PC-3 (cell line): Measurements from ENCODE around the gene EFEMP1. TPM values are rescaled to one million over a fixed set of nuclear protein-coding genes. Genes with fewer than 3 reads are reported as not detected.
A peak's percentile ranks its signal among the peaks of the same experiment; 100 is the strongest.

Source experiments
- ATAC-seq: fragments of 200-7000 bp; cut with Tn5 transposase; 2 replicates; pipeline ENCODE4 v1.9.1; 2020; ENCODE audit warnings: mild to moderate bottlenecking, moderate library complexity
- Bru-seq: library from RNA; stranded (reverse); fragments of 400-500 nt; gene quantifications from one replicate; lab custom pipeline; 2021; lab: Mats Ljungman, UMichigan
- BruChase-seq, 2 experiments: library from RNA; stranded (reverse); fragments of 400-500 nt; gene quantifications; one replicate each; lab custom pipeline; 2021; lab: Mats Ljungman, UMichigan
- BruUV-seq: library from RNA; stranded (reverse); fragments of 400-500 nt; replicated peaks from 2 replicates; lab custom pipeline; 2021; lab: Mats Ljungman, UMichigan
- CTCF ChIA-PET: fragments of 300-600 bp; sonication (Branson Sonifier 250); formaldehyde crosslinking; loops from one replicate; lab custom pipeline; 2022; ENCODE audit warnings: antibody characterized with exemption; lab: Charles Lee
- POLR2A ChIA-PET: fragments of 300-600 bp; sonication (Branson Sonifier 250); formaldehyde crosslinking; loops from one replicate; lab custom pipeline; 2022; ENCODE audit warnings: antibody characterized with exemption; ENCODE audit not compliant: unreplicated experiment; lab: Charles Lee
- DNase-seq: peaks from one replicate; pipeline ENCODE4 v3.0.0-alpha.2; 2015
- H2AFZ ChIP-seq: fragments of 300-600 bp; sonication (generic); 2 replicates; pipeline ENCODE4 v1.6.0; 2016; ENCODE audit warnings: antibody characterized with exemption, low read length
- H3F3A ChIP-seq: fragments of 300-600 bp; sonication (generic); one replicate; pipeline ENCODE4 v1.6.0; 2017; ENCODE audit warnings: antibody characterized with exemption, low read length, control low read depth, mild to moderate bottlenecking; ENCODE audit not compliant: unreplicated experiment
- H3K27ac ChIP-seq: fragments of 300-600 bp; sonication (generic); 2 replicates; pipeline ENCODE4 v1.5.1; 2016; ENCODE audit warnings: mild to moderate bottlenecking, low read length
- H3K27me3 ChIP-seq: fragments of 300-600 bp; sonication (generic); 2 replicates; pipeline ENCODE4 v1.6.1; 2016; ENCODE audit warnings: low read length, mixed read lengths
- H3K36me3 ChIP-seq: fragments of 300-600 bp; sonication (generic); 2 replicates; pipeline ENCODE4 v1.6.1; 2016; ENCODE audit warnings: low read depth, mixed run types, low read length, mixed read lengths
- H3K4me1 ChIP-seq: fragments of 300-600 bp; sonication (generic); 2 replicates; pipeline ENCODE4 v1.5.1; 2016; ENCODE audit warnings: low read length; ENCODE audit not compliant: insufficient read depth
- H3K4me2 ChIP-seq: fragments of 300-600 bp; sonication (generic); 2 replicates; pipeline ENCODE4 v1.6.0; 2016; ENCODE audit warnings: low read length
- H3K4me3 ChIP-seq: fragments of 300-600 bp; sonication (generic); 2 replicates; pipeline ENCODE4 v1.5.1; 2016; ENCODE audit warnings: mild to moderate bottlenecking, low read length, mixed read lengths
- H3K79me2 ChIP-seq: fragments of 300-600 bp; sonication (generic); 2 replicates; pipeline ENCODE4 v1.6.1; 2017; ENCODE audit warnings: low read length, mixed read lengths
- H3K9ac ChIP-seq: fragments of 300-600 bp; sonication (generic); 2 replicates; pipeline ENCODE4 v1.6.0; 2016; ENCODE audit warnings: mild to moderate bottlenecking, low read length
- H3K9me2 ChIP-seq: fragments of 300-600 bp; sonication (generic); replicated peaks from 2 replicates; pipeline ENCODE4 v1.6.1; 2016; ENCODE audit warnings: mixed run types, low read length, mixed read lengths
- H3K9me3 ChIP-seq: fragments of 300-600 bp; sonication (generic); 2 replicates; pipeline ENCODE4 v1.6.1; 2016; ENCODE audit warnings: low read length, mixed read lengths
- H4K20me1 ChIP-seq: fragments of 300-600 bp; sonication (generic); 2 replicates; pipeline ENCODE4 v1.6.1; 2016; ENCODE audit warnings: low read length, mixed read lengths
- EZH2 ChIP-seq: fragments of 300-600 bp; sonication (generic); IDR thresholded peaks from one replicate; pipeline ENCODE4 v1.6.1; 2017; ENCODE audit warnings: antibody characterized with exemption, mild to moderate bottlenecking, low read length; ENCODE audit not compliant: unreplicated experiment
- EZH2phosphoT487 ChIP-seq: fragments of 300-600 bp; sonication (generic); IDR thresholded peaks from 2 replicates; pipeline ENCODE4 v1.6.1; 2018; ENCODE audit warnings: mild to moderate bottlenecking, antibody characterized with exemption, low read length, borderline replicate concordance
- intact Hi-C: fragments of 100-400 bp; cut with micrococcal nuclease; formaldehyde crosslinking; loops from 2 replicates; pipeline ENCODE4 v1.9.0; 2023
- long read RNA-seq: library from polyadenylated mRNA; unstranded; transcript quantifications from one replicate; pipeline ENCODE4 v2.0.0, GENCODE V29; 2021; ENCODE audit not compliant: unreplicated experiment
- total RNA-seq: library from RNA; depleted of rRNA; stranded (reverse); fragments of >200 nt; gene quantifications from 2 replicates; pipeline ENCODE4 v1.2.3, GENCODE V29; 2014; rRNA removed
- TF ChIP-seq, protein P1 (sequence below): fragments of 300-600 bp; sonication (generic); conservative IDR thresholded peaks from 2 replicates; pipeline ENCODE4 v1.5.1; 2017; ENCODE audit warnings: antibody characterized with exemption, low read depth, mild to moderate bottlenecking, low read length

EFEMP1 gene, protein sequence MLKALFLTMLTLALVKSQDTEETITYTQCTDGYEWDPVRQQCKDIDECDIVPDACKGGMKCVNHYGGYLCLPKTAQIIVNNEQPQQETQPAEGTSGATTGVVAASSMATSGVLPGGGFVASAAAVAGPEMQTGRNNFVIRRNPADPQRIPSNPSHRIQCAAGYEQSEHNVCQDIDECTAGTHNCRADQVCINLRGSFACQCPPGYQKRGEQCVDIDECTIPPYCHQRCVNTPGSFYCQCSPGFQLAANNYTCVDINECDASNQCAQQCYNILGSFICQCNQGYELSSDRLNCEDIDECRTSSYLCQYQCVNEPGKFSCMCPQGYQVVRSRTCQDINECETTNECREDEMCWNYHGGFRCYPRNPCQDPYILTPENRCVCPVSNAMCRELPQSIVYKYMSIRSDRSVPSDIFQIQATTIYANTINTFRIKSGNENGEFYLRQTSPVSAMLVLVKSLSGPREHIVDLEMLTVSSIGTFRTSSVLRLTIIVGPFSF
- total RNA-seq, result 52.0 and 59.6 TPM in 2 replicates
- percentile 45 among the genes with signal in this experiment for Bru-seq, nascent RNA
- BruChase-seq, experiment 1, labeled RNA remaining after a 6-hour chase, result percentile 35 among the genes with signal in this experiment
- BruChase-seq, experiment 2, labeled RNA remaining after a 2-hour chase, result percentile 28 among the genes with signal in this experiment
- long read RNA-seq, transcript EFEMP1-202 (11 exons, 3,024 nt), result major isoform, 11 of 15 reads
- long read RNA-seq, partial matches to known transcripts, result 0 of 15 reads
- long read RNA-seq, other reads (novel, unspliced or antisense), result 1 of 15 reads

DNA sequence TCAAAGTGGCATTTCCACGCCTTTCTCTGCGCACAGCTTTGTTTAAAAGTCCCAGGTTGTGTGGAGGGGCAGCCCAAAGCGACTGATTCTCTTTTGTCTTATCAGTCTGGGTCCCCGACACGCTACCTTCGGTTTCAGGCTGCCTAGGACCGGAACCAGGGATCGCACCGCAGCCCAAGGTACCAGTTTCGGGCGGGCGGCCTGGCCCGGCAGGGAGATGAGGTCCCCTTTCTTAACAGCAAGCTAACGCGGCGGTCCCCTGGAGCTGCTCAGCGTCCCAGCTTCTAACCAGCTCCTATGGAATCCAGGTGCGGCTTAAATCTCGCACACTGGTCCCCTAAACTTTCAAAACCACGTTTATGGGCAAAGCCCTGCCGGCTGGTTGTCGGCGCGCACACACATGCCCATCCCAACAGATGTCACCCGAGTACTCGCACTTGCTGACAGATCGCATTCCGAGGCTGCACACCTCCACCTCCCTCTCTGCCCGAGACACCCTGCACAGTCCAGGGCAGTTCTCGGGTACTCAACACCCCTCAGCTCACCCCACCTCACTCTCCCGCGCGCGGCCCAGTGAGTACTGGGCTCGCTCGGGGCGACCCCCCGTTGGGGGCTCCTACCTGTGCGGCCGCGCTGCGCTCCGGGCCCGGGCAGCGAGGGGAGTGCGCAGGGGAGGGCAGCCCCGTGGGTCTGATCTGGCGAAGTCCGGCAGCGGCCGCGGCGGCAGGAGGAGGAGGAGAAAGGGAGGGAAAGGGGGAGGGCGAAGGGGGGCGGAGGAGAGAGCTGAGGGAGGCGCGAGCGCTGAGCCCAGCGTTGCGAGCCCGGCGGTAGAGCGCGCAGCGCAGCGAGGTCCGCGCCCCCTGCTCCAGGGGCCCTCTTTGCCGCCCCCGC, at the start of gene EFEMP1:
TSS of gene EFEMP1 (minus strand) at position 692 of the 891 bp plus-strand sequence. CDS start 1,342 bp downstream, outside the sequence.
- peak within 1 kb of the TSS; percentile 28; the same call in 1 of the 2 replicates for H3K9ac ChIP-seq
- no peaks in the 10 kb centered on the region for H3K9me2 ChIP-seq
- ChIA-PET POLR2A (no interaction called here), CTCF (interaction anchor here (0.7 kb wide), 1 partner anchor 62 kb away, joined by 4 read pairs; no protein-coding TSS in a partner anchor)
- H4K20me1 ChIP-seq, result no peaks in the 10 kb centered on the region
- no peaks in the 10 kb centered on the region for H3K27me3 ChIP-seq
- no peak within 1 kb of the TSS for H3K27ac ChIP-seq
- no peaks in the 10 kb centered on the region for H3K9me3 ChIP-seq
- DNase-seq (peak; percentile 69), ATAC-seq (peak; percentile 90)
- no peaks in the 10 kb centered on the region for H3F3A ChIP-seq
- H3K4me1 ChIP-seq, result peaks cover 18% of the 10 kb centered on the region
- TF ChIP-seq EZH2phosphoT487 (no peak), EZH2 (no peak)
- TF ChIP-seq, protein P1, sequence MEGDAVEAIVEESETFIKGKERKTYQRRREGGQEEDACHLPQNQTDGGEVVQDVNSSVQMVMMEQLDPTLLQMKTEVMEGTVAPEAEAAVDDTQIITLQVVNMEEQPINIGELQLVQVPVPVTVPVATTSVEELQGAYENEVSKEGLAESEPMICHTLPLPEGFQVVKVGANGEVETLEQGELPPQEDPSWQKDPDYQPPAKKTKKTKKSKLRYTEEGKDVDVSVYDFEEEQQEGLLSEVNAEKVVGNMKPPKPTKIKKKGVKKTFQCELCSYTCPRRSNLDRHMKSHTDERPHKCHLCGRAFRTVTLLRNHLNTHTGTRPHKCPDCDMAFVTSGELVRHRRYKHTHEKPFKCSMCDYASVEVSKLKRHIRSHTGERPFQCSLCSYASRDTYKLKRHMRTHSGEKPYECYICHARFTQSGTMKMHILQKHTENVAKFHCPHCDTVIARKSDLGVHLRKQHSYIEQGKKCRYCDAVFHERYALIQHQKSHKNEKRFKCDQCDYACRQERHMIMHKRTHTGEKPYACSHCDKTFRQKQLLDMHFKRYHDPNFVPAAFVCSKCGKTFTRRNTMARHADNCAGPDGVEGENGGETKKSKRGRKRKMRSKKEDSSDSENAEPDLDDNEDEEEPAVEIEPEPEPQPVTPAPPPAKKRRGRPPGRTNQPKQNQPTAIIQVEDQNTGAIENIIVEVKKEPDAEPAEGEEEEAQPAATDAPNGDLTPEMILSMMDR, result peak; percentile 28; the same call in 1 of the 2 replicates
- BruUV-seq, result no TSS peak
- intact Hi-C loops, result loop anchor here (1.0 to 5.0 kb wide), 2 partner anchors 39 to 152 kb away; no protein-coding TSS in a partner anchor
- H3K4me2 ChIP-seq, result peak within 1 kb of the TSS; percentile 95
- peak within 1 kb of the TSS; percentile 94 for H2AFZ ChIP-seq
- no peaks in the 10 kb centered on the region for H3K36me3 ChIP-seq
- peak within 1 kb of the TSS; percentile 83 for H3K4me3 ChIP-seq
- peaks cover 10% of the 10 kb centered on the region for H3K79me2 ChIP-seq

DNA sequence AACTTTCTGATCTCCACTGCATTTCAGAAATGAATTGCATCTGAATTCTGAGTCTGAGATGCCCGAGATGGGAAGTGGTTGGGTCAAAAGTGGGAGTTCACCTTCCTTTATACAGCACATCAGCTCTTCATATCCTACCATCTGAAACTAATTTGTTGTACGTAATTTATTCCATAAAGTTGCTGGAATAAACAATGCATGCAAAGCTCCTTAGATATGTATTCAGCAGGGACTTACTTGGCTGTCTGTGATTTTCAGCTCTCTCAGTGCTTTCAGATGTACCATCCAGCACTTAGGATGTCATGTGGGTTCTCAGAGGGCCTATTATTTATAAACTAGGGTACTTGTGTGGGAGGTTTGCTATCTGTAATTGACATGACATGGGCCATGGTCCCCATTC, 46.9 kb upstream of the EFEMP1 start:
- intact Hi-C loops, result no loop called here
- H3K27ac ChIP-seq, result no peak overlapping the region
- H3K9me3 ChIP-seq, result no peaks in the 10 kb centered on the region
- no peaks in the 10 kb centered on the region for H3K36me3 ChIP-seq
- H3K27me3 ChIP-seq, result no peaks in the 10 kb centered on the region
- ATAC-seq (no peak), DNase-seq (no peak)
- no peaks in the 10 kb centered on the region for H4K20me1 ChIP-seq
- TF ChIP-seq EZH2 (no peak), EZH2phosphoT487 (no peak)
- TF ChIP-seq, protein P1, result no peak
- no peak overlapping the region for H3K4me3 ChIP-seq
- no TSS peak for BruUV-seq
- H3K4me2 ChIP-seq, result no peak overlapping the region
- ChIA-PET POLR2A (no interaction called here), CTCF (no interaction called here)
- no peaks in the 10 kb centered on the region for H3F3A ChIP-seq
- no peaks in the 10 kb centered on the region for H3K79me2 ChIP-seq
- H2AFZ ChIP-seq, result no peak overlapping the region
- H3K9ac ChIP-seq, result no peak overlapping the region
- H3K4me1 ChIP-seq, result no peaks in the 10 kb centered on the region
- H3K9me2 ChIP-seq, result no peaks in the 10 kb centered on the region
